ENCODE data around the gene PRRC2B. TPM values are rescaled to one million over a fixed set of nuclear protein-coding genes. Genes with fewer than 3 reads are reported as not detected.

The PRRC2B gene
- total RNA-seq, 1 experiment from 2014 or later, result 219 TPM

GRCh38 chr9:131386281-131386680, 7.6 kb upstream of the PRRC2B start:
- H3K4me3 ChIP-seq (ENCODE audit: low read depth, low read length), result no peak overlapping the region
- ChIA-PET CTCF (no interaction called here), POLR2A (interaction anchor here (0.5 kb wide), 1 partner anchor 198 kb away, joined by 8 read pairs; no protein-coding TSS in a partner anchor)
- intact Hi-C loops (cut with micrococcal nuclease; ENCODE audit: unreplicated experiment), result no loop called here
- H3K36me3 ChIP-seq (ENCODE audit: control insufficient read depth, insufficient read depth, low read length), result no peaks in the 10 kb centered on the region
- H3K9me3 Mint-ChIP-seq (ENCODE audit: unreplicated experiment), result no peaks in the 10 kb centered on the region
- BruUV-seq (replicated peaks), result no TSS peak
- H3K27ac Mint-ChIP-seq (ENCODE audit: unreplicated experiment), result no peak overlapping the region
- no peaks in the 10 kb centered on the region for H3K27me3 ChIP-seq (replicated peaks; ENCODE audit: control insufficient read depth, insufficient read depth, low read length)
- H3K27me3 Mint-ChIP-seq (ENCODE audit: insufficient read depth, unreplicated experiment), result no peaks in the 10 kb centered on the region
- TF ChIP-seq CTCF (IDR thresholded peaks at IDR 0.05; ENCODE audit: insufficient read depth in 1 of 2, low read depth in 1 of 2, low read length in 1 of 2, severe bottlenecking in 1 of 2, unreplicated experiment in 1 of 2), result peak in 1 of 2 experiments; percentile 8
- peaks cover 11% of the 10 kb centered on the region for H3K4me1 ChIP-seq
- no peaks in the 10 kb centered on the region for H3K9me3 ChIP-seq
- peaks cover 9% of the 10 kb centered on the region for H3K4me1 Mint-ChIP-seq (ENCODE audit: low read depth, unreplicated experiment)
- H3K4me3 Mint-ChIP-seq (ENCODE audit: unreplicated experiment), result no peak overlapping the region
- DNase-seq, result no peak
- H3K36me3 Mint-ChIP-seq (ENCODE audit: insufficient read depth, unreplicated experiment), result peaks cover 6% of the 10 kb centered on the region

DNA sequence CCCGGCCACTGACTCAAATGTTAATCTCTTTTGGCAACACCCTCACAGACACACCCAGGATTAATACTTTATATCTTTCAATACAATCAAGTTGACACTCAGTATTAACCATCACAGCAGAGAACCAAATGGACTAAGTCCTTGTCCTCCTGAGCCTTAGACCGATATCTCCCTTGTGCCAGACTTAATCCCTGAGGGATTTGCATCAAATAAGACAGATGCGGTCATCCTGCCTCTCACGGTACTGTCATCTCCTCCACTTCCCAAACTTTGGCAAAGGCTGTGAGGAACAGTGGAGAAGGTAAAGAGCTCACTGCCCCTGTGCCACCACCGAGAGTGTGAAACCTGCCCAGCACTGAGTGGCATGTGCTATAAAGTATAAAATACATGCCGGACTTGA, 6.5 kb upstream of the PRRC2B start:
- no peak for TF ChIP-seq CTCF (IDR thresholded peaks at IDR 0.05; ENCODE audit: insufficient read depth in 1 of 2, low read depth in 1 of 2, low read length in 1 of 2, severe bottlenecking in 1 of 2, unreplicated experiment in 1 of 2)
- DNase-seq, result no peak
- Histone ChIP-seq H3K36me3 (ENCODE audit: control insufficient read depth, insufficient read depth, low read length) (no peaks in the 10 kb centered on the region), H3K4me1 (peaks cover 11% of the 10 kb centered on the region), H3K9me3 (no peaks in the 10 kb centered on the region), H3K4me3 (ENCODE audit: low read depth, low read length) (no peak overlapping the region), H3K27me3 (replicated peaks; ENCODE audit: control insufficient read depth, insufficient read depth, low read length) (no peaks in the 10 kb centered on the region)
- ChIA-PET CTCF (no interaction called here), POLR2A (interaction anchor here (0.6 kb wide), 1 partner anchor 70 kb away, joined by 3 read pairs; no protein-coding TSS in a partner anchor)
- intact Hi-C loops (cut with micrococcal nuclease; ENCODE audit: unreplicated experiment), result no loop called here
- H3K27me3 Mint-ChIP-seq (ENCODE audit: insufficient read depth, unreplicated experiment), result no peaks in the 10 kb centered on the region
- BruUV-seq (replicated peaks), result no TSS peak
- H3K4me3 Mint-ChIP-seq (ENCODE audit: unreplicated experiment), result no peak overlapping the region
- no peaks in the 10 kb centered on the region for H3K9me3 Mint-ChIP-seq (ENCODE audit: unreplicated experiment)
- H3K27ac Mint-ChIP-seq (ENCODE audit: unreplicated experiment), result no peak overlapping the region
- peaks cover 6% of the 10 kb centered on the region for H3K36me3 Mint-ChIP-seq (ENCODE audit: insufficient read depth, unreplicated experiment)
- H3K4me1 Mint-ChIP-seq (ENCODE audit: low read depth, unreplicated experiment), result peaks cover 9% of the 10 kb centered on the region

DNA sequence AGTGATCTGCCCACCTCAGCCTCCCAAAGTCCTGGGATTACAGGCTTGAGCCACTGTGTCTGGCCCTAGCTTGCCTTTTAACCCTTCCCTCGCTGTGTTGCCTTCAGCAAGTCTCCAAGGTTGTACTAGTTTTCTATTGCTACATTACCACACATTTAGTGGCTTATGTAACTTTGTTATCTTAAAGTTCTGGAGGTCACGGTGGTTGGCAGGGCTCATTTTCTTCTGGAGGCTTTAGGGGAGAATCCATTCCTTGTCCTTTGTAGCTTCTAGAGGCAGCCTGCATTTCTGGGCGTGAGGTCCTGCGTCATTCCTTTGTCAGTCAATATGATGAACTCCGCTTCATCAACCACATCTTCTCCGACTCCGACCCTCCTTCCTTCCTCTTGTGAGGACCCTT, 2.9 kb upstream of the PRRC2B start:
- ChIA-PET POLR2A (no interaction called here), CTCF (no interaction called here)
- H3K27me3 ChIP-seq (replicated peaks; ENCODE audit: control insufficient read depth, insufficient read depth, low read length), result no peaks in the 10 kb centered on the region
- no peak for DNase-seq
- H3K4me3 Mint-ChIP-seq (ENCODE audit: unreplicated experiment), result no peak overlapping the region
- BruUV-seq (replicated peaks), result no TSS peak
- H3K36me3 Mint-ChIP-seq (ENCODE audit: insufficient read depth, unreplicated experiment), result peaks cover 10% of the 10 kb centered on the region
- peaks cover 8% of the 10 kb centered on the region for H3K4me1 ChIP-seq
- H3K9me3 Mint-ChIP-seq (ENCODE audit: unreplicated experiment), result no peaks in the 10 kb centered on the region
- no peak for TF ChIP-seq CTCF (IDR thresholded peaks at IDR 0.05; ENCODE audit: insufficient read depth in 1 of 2, low read depth in 1 of 2, low read length in 1 of 2, severe bottlenecking in 1 of 2, unreplicated experiment in 1 of 2)
- H3K27ac Mint-ChIP-seq (ENCODE audit: unreplicated experiment), result no peak overlapping the region
- no peaks in the 10 kb centered on the region for H3K27me3 Mint-ChIP-seq (ENCODE audit: insufficient read depth, unreplicated experiment)
- no peak overlapping the region for H3K4me3 ChIP-seq (ENCODE audit: low read depth, low read length)
- H3K4me1 Mint-ChIP-seq (ENCODE audit: low read depth, unreplicated experiment), result peaks cover 13% of the 10 kb centered on the region
- H3K9me3 ChIP-seq, result no peaks in the 10 kb centered on the region
- intact Hi-C loops (cut with micrococcal nuclease; ENCODE audit: unreplicated experiment), result no loop called here
- no peaks in the 10 kb centered on the region for H3K36me3 ChIP-seq (ENCODE audit: control insufficient read depth, insufficient read depth, low read length)
